Sigmoid colon (tissue), 7 donors: Measurements from ENCODE around the gene SYNRG. TPM values are rescaled to one million over a fixed set of nuclear protein-coding genes. Genes with fewer than 3 reads are reported as not detected.

Source experiments
- DNase-seq: peaks from one replicate; pipeline ENCODE4 v3.0.0-alpha.2; 2019
- H3K27ac ChIP-seq, 4 donors: fragments of 200-600 bp; sonication (generic); one replicate each; pipeline ENCODE4 v1.5.1; 2016 to 2019; ENCODE audit warnings: mild to moderate bottlenecking in 1 of 4
- H3K27me3 ChIP-seq, 3 donors: fragments of 200-600 bp; sonication (generic); one replicate each; pipeline ENCODE4 v1.5.1; 2019; ENCODE audit warnings: mild to moderate bottlenecking in 1 of 3
- H3K36me3 ChIP-seq, 4 donors: fragments of 200-600 bp; sonication (generic); one replicate each; pipeline ENCODE4 v1.5.1; 2016 to 2019
- H3K4me1 ChIP-seq, 4 donors: fragments of 200-600 bp; sonication (generic); one replicate each; pipeline ENCODE4 v1.5.1; 2017 to 2019
- H3K4me3 ChIP-seq, 4 donors: fragments of 200-600 bp; sonication (generic); one replicate each; pipeline ENCODE4 v1.5.1; 2017 to 2019; ENCODE audit warnings: mild to moderate bottlenecking in 2 of 4, moderate library complexity in 1 of 4
- H3K9me3 ChIP-seq, 4 donors: fragments of 200-600 bp in 3 of 4; sonication (generic) in 3 of 4; one replicate each; pipeline versions ENCODE4 v1.5.1 to v1.6.1; 2013 to 2019
- CTCF ChIP-seq, 4 experiments: fragments of 450-650 bp in 3 of 4; fragments of 200-600 bp in 1 of 4; IDR thresholded peaks; one replicate each; pipeline ENCODE4 v1.5.1; 2016 to 2019; ENCODE audit warnings: antibody characterized with exemption in 4 of 4, mild to moderate bottlenecking in 3 of 4, moderate library complexity in 2 of 4
- EP300 ChIP-seq, 4 donors: sonication (generic); formaldehyde crosslinking; IDR thresholded peaks; one replicate each; pipeline ENCODE4 v1.6.1; 2017; ENCODE audit warnings: antibody characterized with exemption in 4 of 4
- POLR2A ChIP-seq, 2 donors: fragments of 450-650 bp; IDR thresholded peaks; one replicate each; pipeline ENCODE4 v1.6.1; 2016; ENCODE audit warnings: antibody characterized with exemption in 2 of 2, mild to moderate bottlenecking in 2 of 2, moderate library complexity in 2 of 2
- POLR2AphosphoS5 ChIP-seq, 4 donors: sonication (generic); formaldehyde crosslinking; IDR thresholded peaks; one replicate each; pipeline ENCODE4 v1.6.1; 2017; ENCODE audit warnings: antibody characterized with exemption in 4 of 4
- WGBS, 2 donors: extraction: QIAGEN DNeasy Blood & Tissue Kit; methylation state at CpG; one replicate each; pipeline ENCODE4 v1.1.7; 2013; 5-methylcytosine and 5-hydroxymethylcytosine counted together
- intact Hi-C: fragments of 100-400 bp; cut with DNase I; formaldehyde crosslinking; loops from one replicate; pipeline ENCODE4 v1.15.1; 2023
- polyA plus RNA-seq, 3 donors: library from polyadenylated mRNA; stranded (reverse); fragments of 200-250 nt; gene quantifications; one replicate each; pipeline ENCODE4 v1.2.3, GENCODE V29; 2013
- total RNA-seq, 4 donors: library from RNA; depleted of rRNA; stranded (reverse); fragments of >200 nt; gene quantifications; one replicate each; pipeline ENCODE4 v1.1.0, GENCODE V29; 2016
- donor health status: healthy with polysubstance abuse.
- donor health status: Bipolar disorder and iron deficiency.
- donor health status: healthy.

SYNRG gene
- total and polyA plus RNA-seq, 7 donors = 7.4 to 26.0 (median 18.9) TPM

- Histone ChIP-seq H3K27ac (no peak overlapping the region), H3K36me3 (peaks cover 14 to 83% (median 30%) of the 10 kb centered on the region in 4 donors)
These were observed 42.1 kb downstream of the SYNRG start for GRCh38 chr17:37567137-37567536.

DNA sequence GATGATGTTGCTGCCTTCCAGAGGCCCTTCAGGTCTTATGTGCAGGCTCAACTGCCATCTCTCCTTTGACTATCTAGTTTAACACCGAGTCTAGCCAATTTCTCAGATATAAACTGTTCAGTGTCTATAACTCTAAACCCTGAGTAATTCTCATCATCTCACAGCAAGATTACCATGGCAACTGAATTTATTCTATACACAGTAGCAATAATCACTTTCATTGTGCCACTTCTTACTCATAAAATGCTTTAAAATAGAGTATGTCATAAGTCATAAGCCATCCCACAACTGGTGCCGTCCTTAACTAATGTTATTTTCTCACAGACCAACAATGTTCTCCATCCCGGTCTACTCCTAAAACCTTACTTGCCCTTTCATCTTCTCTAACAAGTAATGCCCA lies 45.0 kb downstream of the SYNRG start:
- no peak overlapping the region for H3K27ac ChIP-seq
- H3K4me3 ChIP-seq = no peak overlapping the region
- DNase-seq = no peak
- H3K9me3 ChIP-seq = no peaks in the 10 kb centered on the region
- WGBS, 2 donors = 95 to 96% methylated on average over 3 of the region's 3 CpGs
- no peaks in the 10 kb centered on the region for H3K4me1 ChIP-seq
- TF ChIP-seq POLR2AphosphoS5 (IDR thresholded peaks at IDR 0.05) (no peak), EP300 (IDR thresholded peaks at IDR 0.05) (no peak), CTCF (IDR thresholded peaks at IDR 0.05) (no peak), POLR2A (IDR thresholded peaks at IDR 0.05) (no peak)
- intact Hi-C loops = no loop called here
- no peaks in the 10 kb centered on the region for H3K27me3 ChIP-seq
- H3K36me3 ChIP-seq = peaks cover 19 to 83% (median 34%) of the 10 kb centered on the region in 4 donors

More at GRCh38 chr17:37567137-37567536, 42.1 kb downstream of the SYNRG start:
- no peak for DNase-seq
- Histone ChIP-seq H3K9me3 (no peaks in the 10 kb centered on the region), H3K4me3 (no peak overlapping the region), H3K27me3 (no peaks in the 10 kb centered on the region), H3K4me1 (no peaks in the 10 kb centered on the region)
- 31 to 72% methylated on average over 2 of the region's 2 CpGs for WGBS, 2 donors
- TF ChIP-seq CTCF (IDR thresholded peaks at IDR 0.05) = no peak
- TF ChIP-seq EP300 (IDR thresholded peaks at IDR 0.05) = no peak
- no peak for TF ChIP-seq POLR2A (IDR thresholded peaks at IDR 0.05)
- no peak for TF ChIP-seq POLR2AphosphoS5 (IDR thresholded peaks at IDR 0.05)
- intact Hi-C loops = no loop called here

GRCh38 chr17:37562016-37562745 lies 47.0 kb downstream of the SYNRG start:
- no peak for DNase-seq

GRCh38 chr17:37558299-37558698 lies 50.9 kb downstream of the SYNRG start:
- Histone ChIP-seq H3K4me3 (no peak overlapping the region), H3K4me1 (no peaks in the 10 kb centered on the region), H3K9me3 (no peaks in the 10 kb centered on the region), H3K27me3 (no peaks in the 10 kb centered on the region), H3K27ac (no peak overlapping the region), H3K36me3 (peaks cover 8 to 72% (median 30%) of the 10 kb centered on the region in 4 donors)
- TF ChIP-seq EP300 (IDR thresholded peaks at IDR 0.05) (no peak), POLR2AphosphoS5 (IDR thresholded peaks at IDR 0.05) (no peak), CTCF (IDR thresholded peaks at IDR 0.05) (no peak), POLR2A (IDR thresholded peaks at IDR 0.05) (no peak)
- WGBS, 2 donors = 91 to 95% methylated on average over 2 of the region's 2 CpGs
- DNase-seq = no peak
- intact Hi-C loops = no loop called here

More at GRCh38 chr17:37562016-37562745, 47.0 kb downstream of the SYNRG start:
- intact Hi-C loops = no loop called here
- Histone ChIP-seq H3K27ac (no peak overlapping the region), H3K9me3 (no peaks in the 10 kb centered on the region), H3K4me1 (no peaks in the 10 kb centered on the region), H3K4me3 (no peak overlapping the region), H3K36me3 (peaks cover 10 to 83% (median 29%) of the 10 kb centered on the region in 4 donors), H3K27me3 (no peaks in the 10 kb centered on the region)
- 92 to 94% methylated on average over 5 of the region's 5 CpGs for WGBS, 2 donors
- no peak for TF ChIP-seq EP300 (IDR thresholded peaks at IDR 0.05)
- TF ChIP-seq CTCF (IDR thresholded peaks at IDR 0.05) = no peak
- no peak for TF ChIP-seq POLR2A (IDR thresholded peaks at IDR 0.05)
- TF ChIP-seq POLR2AphosphoS5 (IDR thresholded peaks at IDR 0.05) = no peak
